Endodermal cell (in vitro differentiated cells): ENCODE data around the gene SLC25A21. TPM values are rescaled to one million over a fixed set of nuclear protein-coding genes. Genes with fewer than 3 reads are reported as not detected.

Source experiments
- DNase-seq: peaks from one replicate; pipeline ENCODE4 v3.0.0-alpha.2; 2017
- H3K27ac ChIP-seq: 2 replicates; pipeline ENCODE4 v1.5.1; 2013; ENCODE audit warnings: mild to moderate bottlenecking, low read depth, low read length, moderate library complexity
- H3K27me3 ChIP-seq: 2 replicates; pipeline ENCODE4 v1.6.1; 2013; ENCODE audit warnings: mild to moderate bottlenecking, low read length, moderate library complexity; ENCODE audit not compliant: insufficient read depth, control insufficient read depth, poor library complexity, severe bottlenecking
- H3K36me3 ChIP-seq: 2 replicates; pipeline ENCODE4 v1.7.0; 2013; ENCODE audit warnings: mild to moderate bottlenecking, low read length, moderate library complexity; ENCODE audit not compliant: control insufficient read depth, insufficient read depth
- H3K4me1 ChIP-seq: one replicate; pipeline ENCODE4 v1.7.0; 2013; ENCODE audit warnings: low read length; ENCODE audit not compliant: control insufficient read depth, insufficient read depth
- H3K4me3 ChIP-seq: 2 replicates; pipeline ENCODE4 v1.5.1; 2013; ENCODE audit warnings: mild to moderate bottlenecking, low read length, moderate library complexity
- H3K9ac ChIP-seq: 2 replicates; pipeline ENCODE4 v1.6.1; 2013; ENCODE audit warnings: mild to moderate bottlenecking, low read length, moderate library complexity; ENCODE audit not compliant: poor library complexity, severe bottlenecking; ENCODE audit errors: extremely low read depth
- H3K9me3 ChIP-seq: 2 replicates; pipeline ENCODE4 v1.6.1; 2013; ENCODE audit warnings: mild to moderate bottlenecking, low read length, moderate library complexity; ENCODE audit not compliant: control insufficient read depth
- H3K27ac Mint-ChIP-seq: 2 replicates; pipeline ENCODE4 v1.8.0; 2020; ENCODE audit warnings: mixed read lengths
- H3K27me3 Mint-ChIP-seq: 2 replicates; pipeline ENCODE4 v1.8.0; 2021; ENCODE audit warnings: mild to moderate bottlenecking, mixed read lengths; ENCODE audit not compliant: insufficient read depth
- H3K36me3 Mint-ChIP-seq: 2 replicates; pipeline ENCODE4 v1.8.0; 2020; ENCODE audit warnings: low read depth, mixed read lengths
- H3K4me1 Mint-ChIP-seq: 2 replicates; pipeline ENCODE4 v1.8.0; 2020; ENCODE audit warnings: mixed read lengths
- H3K4me3 Mint-ChIP-seq: 2 replicates; pipeline ENCODE4 v1.8.0; 2020; ENCODE audit warnings: mild to moderate bottlenecking, moderate library complexity, mixed read lengths
- H3K9me3 Mint-ChIP-seq: 2 replicates; pipeline ENCODE4 v1.8.0; 2020; ENCODE audit warnings: mild to moderate bottlenecking, mixed read lengths
- WGBS, 2 experiments: methylation state at CpG; one replicate each; pipeline versions ENCODE4 v1.1.5 to v1.1.7; 2013; ENCODE audit warnings: missing lambda C conversion rate in 2 of 2, mixed read lengths in 1 of 2; ENCODE audit not compliant: insufficient coverage in 1 of 2, insufficient read length in 1 of 2; 5-methylcytosine and 5-hydroxymethylcytosine counted together
- total RNA-seq, 2 donors: library from RNA; stranded (reverse); fragmentation: NEBNext Ultra II Directional in 1 of 2; extraction: Animal tissue kit (Norgen Biotek cat#: 25700) in 1 of 2; gene quantifications; 2 replicates in 1 of 2; 3 replicates in 1 of 2; pipeline ENCODE4 v1.2.1, GENCODE V29; 2021
- TF ChIP-seq, protein P1 (sequence below): fragments of 200-600 bp; sonication (generic); conservative IDR thresholded peaks from 2 replicates; pipeline ENCODE4 v1.5.0; 2021; ENCODE audit warnings: antibody characterized with exemption, mild to moderate bottlenecking

The SLC25A21 gene
- total RNA-seq, 2 donors from 2014 or later: 1.9 TPM

DNA sequence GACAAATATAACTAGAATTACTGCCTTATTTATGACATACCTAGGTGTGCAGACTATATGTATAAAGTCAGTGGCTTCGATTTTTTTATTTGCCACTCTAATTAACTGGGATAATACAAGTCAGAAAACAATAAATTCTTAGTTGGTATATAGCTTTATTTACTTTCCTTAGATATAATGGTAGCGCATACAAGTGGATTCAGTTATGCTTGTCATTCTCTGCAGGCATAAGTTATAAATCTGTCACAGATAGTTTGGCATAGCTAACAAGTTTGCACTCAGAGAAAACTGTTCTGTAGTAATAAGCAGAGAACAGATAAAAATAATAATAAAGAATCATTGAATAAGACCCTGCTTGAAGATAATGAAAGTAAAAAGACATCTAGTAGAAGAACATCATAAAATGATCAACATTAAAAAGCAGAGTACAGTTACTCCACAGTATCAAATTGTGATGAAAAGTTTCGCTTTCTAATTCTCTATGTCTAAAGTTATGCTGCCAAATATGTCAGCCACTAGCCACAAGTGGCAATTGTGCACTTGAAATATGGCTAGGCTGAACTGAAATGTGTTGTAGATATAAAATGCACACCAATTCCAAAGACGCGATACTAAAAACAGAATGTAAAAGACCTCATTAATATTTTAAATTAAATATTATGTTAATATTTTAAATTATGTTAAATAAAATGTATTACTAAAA is 224.1 kb downstream of the SLC25A21 start:
- Mint-ChIP-seq H3K4me1 (peaks cover 2% of the 10 kb centered on the region), H3K27me3 (peaks cover 2% of the 10 kb centered on the region), H3K9me3 (no peaks in the 10 kb centered on the region), H3K27ac (no peak overlapping the region), H3K4me3 (no peak overlapping the region), H3K36me3 (no peaks in the 10 kb centered on the region)
- H3K9ac ChIP-seq: no peak overlapping the region
- H3K4me3 ChIP-seq: no peak overlapping the region
- no peaks in the 10 kb centered on the region for H3K9me3 ChIP-seq
- H3K4me1 ChIP-seq: no peaks in the 10 kb centered on the region
- H3K36me3 ChIP-seq: no peaks in the 10 kb centered on the region
- WGBS, 2 experiments: 100% methylated on average over 1 to 3 of the region's 5 CpGs
- peaks cover 13% of the 10 kb centered on the region for H3K27me3 ChIP-seq
- H3K27ac ChIP-seq: no peak overlapping the region
- no peak for DNase-seq
- TF ChIP-seq, protein P1, sequence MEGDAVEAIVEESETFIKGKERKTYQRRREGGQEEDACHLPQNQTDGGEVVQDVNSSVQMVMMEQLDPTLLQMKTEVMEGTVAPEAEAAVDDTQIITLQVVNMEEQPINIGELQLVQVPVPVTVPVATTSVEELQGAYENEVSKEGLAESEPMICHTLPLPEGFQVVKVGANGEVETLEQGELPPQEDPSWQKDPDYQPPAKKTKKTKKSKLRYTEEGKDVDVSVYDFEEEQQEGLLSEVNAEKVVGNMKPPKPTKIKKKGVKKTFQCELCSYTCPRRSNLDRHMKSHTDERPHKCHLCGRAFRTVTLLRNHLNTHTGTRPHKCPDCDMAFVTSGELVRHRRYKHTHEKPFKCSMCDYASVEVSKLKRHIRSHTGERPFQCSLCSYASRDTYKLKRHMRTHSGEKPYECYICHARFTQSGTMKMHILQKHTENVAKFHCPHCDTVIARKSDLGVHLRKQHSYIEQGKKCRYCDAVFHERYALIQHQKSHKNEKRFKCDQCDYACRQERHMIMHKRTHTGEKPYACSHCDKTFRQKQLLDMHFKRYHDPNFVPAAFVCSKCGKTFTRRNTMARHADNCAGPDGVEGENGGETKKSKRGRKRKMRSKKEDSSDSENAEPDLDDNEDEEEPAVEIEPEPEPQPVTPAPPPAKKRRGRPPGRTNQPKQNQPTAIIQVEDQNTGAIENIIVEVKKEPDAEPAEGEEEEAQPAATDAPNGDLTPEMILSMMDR: no peak

DNA sequence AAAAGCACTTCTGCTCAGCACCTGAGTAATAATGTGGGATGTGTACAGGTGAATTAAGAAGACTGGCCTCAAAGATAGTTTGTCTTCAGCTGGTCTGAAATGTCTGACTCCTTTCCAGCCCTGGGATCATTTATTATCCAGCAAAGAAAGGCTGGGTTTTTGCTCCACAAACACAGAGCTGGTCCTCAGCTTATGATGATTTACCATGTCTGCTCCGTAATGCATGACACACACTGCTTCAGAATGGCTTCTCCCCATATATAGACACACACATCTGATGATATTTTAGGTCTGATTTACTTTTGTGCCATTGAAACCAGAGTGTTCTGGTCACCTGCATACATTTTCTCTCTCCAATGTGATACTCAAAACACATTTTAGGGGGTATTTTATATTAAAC is 225.0 kb downstream of the SLC25A21 start:
- H3K9me3 ChIP-seq: no peaks in the 10 kb centered on the region
- H3K9ac ChIP-seq: no peak overlapping the region
- H3K4me3 Mint-ChIP-seq: no peak overlapping the region
- H3K27ac Mint-ChIP-seq: no peak overlapping the region
- no peaks in the 10 kb centered on the region for H3K9me3 Mint-ChIP-seq
- peaks cover 8% of the 10 kb centered on the region for H3K27me3 Mint-ChIP-seq
- no peaks in the 10 kb centered on the region for H3K4me1 ChIP-seq
- H3K36me3 ChIP-seq: no peaks in the 10 kb centered on the region
- WGBS, 2 experiments: 88% methylated on average over 1 of the region's 1 CpG; no CpG with 5 or more reads in 1 of the 2 experiments
- H3K4me1 Mint-ChIP-seq: peaks cover 2% of the 10 kb centered on the region
- H3K4me3 ChIP-seq: no peak overlapping the region
- peaks cover 13% of the 10 kb centered on the region for H3K27me3 ChIP-seq
- TF ChIP-seq, protein P1: no peak
- H3K36me3 Mint-ChIP-seq: no peaks in the 10 kb centered on the region
- DNase-seq: no peak
- no peak overlapping the region for H3K27ac ChIP-seq

DNA sequence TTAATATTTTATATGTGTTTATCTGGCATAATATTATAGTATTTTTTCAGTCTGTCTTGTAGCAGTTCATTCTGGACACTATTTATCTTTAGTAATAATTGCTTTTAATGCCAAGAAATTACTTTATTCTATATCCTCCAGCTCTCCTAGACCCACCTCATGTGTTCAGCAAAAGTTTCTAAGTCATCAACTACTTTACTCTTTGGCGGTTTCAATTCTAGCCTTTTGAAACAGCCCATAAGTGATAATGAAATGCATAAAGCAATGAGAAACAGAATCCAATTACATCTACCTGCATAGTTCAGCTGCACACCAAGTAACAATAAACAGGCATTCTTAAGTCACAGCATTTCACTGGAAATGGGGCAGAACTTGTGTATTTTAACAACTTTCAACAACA is 225.5 kb downstream of the SLC25A21 start:
- no peaks in the 10 kb centered on the region for H3K9me3 Mint-ChIP-seq
- H3K9me3 ChIP-seq: no peaks in the 10 kb centered on the region
- H3K4me1 ChIP-seq: no peaks in the 10 kb centered on the region
- peaks cover 13% of the 10 kb centered on the region for H3K27me3 ChIP-seq
- no peak overlapping the region for H3K27ac Mint-ChIP-seq
- H3K4me3 Mint-ChIP-seq: no peak overlapping the region
- WGBS, 2 experiments: 90% methylated on average over 1 of the region's 1 CpG; no CpG with 5 or more reads in 1 of the 2 experiments
- H3K27me3 Mint-ChIP-seq: peaks cover 8% of the 10 kb centered on the region
- TF ChIP-seq, protein P1: no peak
- no peaks in the 10 kb centered on the region for H3K36me3 ChIP-seq
- H3K27ac ChIP-seq: no peak overlapping the region
- no peak for DNase-seq
- H3K9ac ChIP-seq: no peak overlapping the region
- no peaks in the 10 kb centered on the region for H3K36me3 Mint-ChIP-seq
- peaks cover 2% of the 10 kb centered on the region for H3K4me1 Mint-ChIP-seq
- no peak overlapping the region for H3K4me3 ChIP-seq
